Inferior parietal cortex (tissue), 1 donor: ENCODE measurements around the gene MALRD1.
A peak's percentile ranks its signal among the peaks of the same experiment; 100 is the strongest.

ENCODE experiments used
- DNase-seq: peaks from one replicate; pipeline ENCODE4 v3.0.0-alpha.2; 2016; ENCODE audit errors: extremely low spot score

The MALRD1 gene

GRCh38 chr10:19570991-19571390 lies 522.4 kb downstream of the MALRD1 start:
- DNase-seq: no peak

- DNase-seq: no peak
Measured at GRCh38 chr10:19572056-19572455, 523.5 kb downstream of the MALRD1 start.

- no peak for DNase-seq
Measured at GRCh38 chr10:19576576-19576975, 528.0 kb downstream of the MALRD1 start.

- DNase-seq: no peak
Measured at GRCh38 chr10:19577381-19577780, 528.8 kb downstream of the MALRD1 start.

- no peak for DNase-seq
Measured at GRCh38 chr10:19577807-19578206, 529.2 kb downstream of the MALRD1 start.

GRCh38 chr10:19578571-19578970 lies 530.0 kb downstream of the MALRD1 start:
- DNase-seq: no peak

GRCh38 chr10:19579761-19580545 lies 531.4 kb downstream of the MALRD1 start:
- DNase-seq: no peak

- no peak for DNase-seq
Measured at GRCh38 chr10:19580691-19581090, 532.1 kb downstream of the MALRD1 start.

- DNase-seq: no peak
Measured at GRCh38 chr10:19588608-19589007, 540.0 kb downstream of the MALRD1 start.

- no peak for DNase-seq
Measured at GRCh38 chr10:19592276-19592675, 543.7 kb downstream of the MALRD1 start.

GRCh38 chr10:19595212-19595845 lies 546.7 kb downstream of the MALRD1 start:
- DNase-seq: no peak

GRCh38 chr10:19605806-19606205 lies 557.2 kb downstream of the MALRD1 start:
- DNase-seq: no peak

GRCh38 chr10:19606968-19607367 lies 558.4 kb downstream of the MALRD1 start:
- DNase-seq: no peak

- no peak for DNase-seq
Measured at GRCh38 chr10:19611775-19612174, 563.2 kb downstream of the MALRD1 start.

- no peak for DNase-seq
Measured at GRCh38 chr10:19616966-19617365, 568.4 kb downstream of the MALRD1 start.

GRCh38 chr10:19620811-19621210 lies 572.2 kb downstream of the MALRD1 start:
- DNase-seq: no peak

GRCh38 chr10:19623321-19623720 lies 574.7 kb downstream of the MALRD1 start:
- no peak for DNase-seq

GRCh38 chr10:19626156-19626555 lies 577.6 kb downstream of the MALRD1 start:
- DNase-seq: no peak

- DNase-seq: peak; percentile 8
Measured at GRCh38 chr10:19628767-19629560, 580.4 kb downstream of the MALRD1 start.

- peak; percentile 39 for DNase-seq
Measured at GRCh38 chr10:19629567-19629966, 581.0 kb downstream of the MALRD1 start.

- DNase-seq: no peak
Measured at GRCh38 chr10:19634163-19634562, 585.6 kb downstream of the MALRD1 start.

- DNase-seq: no peak
Measured at GRCh38 chr10:19638182-19638895, 589.7 kb downstream of the MALRD1 start.
